KBM-7 (cell line): ENCODE results near the gene ERVFRD-1.
"Not testable (repeated sequence)": the region's sequence is repeated elsewhere in the genome, so short reads cannot be mapped to it uniquely, and the experiment has no call there.

Experiments used
- DNase-seq: peaks from one replicate; pipeline ENCODE4 v3.0.0-alpha.2; 2015
- in situ Hi-C: fragments of 300-500 bp; cut with MboI; formaldehyde crosslinking; loops from 2 replicates; pipeline ENCODE4 v1.14.3; 2020; ENCODE audit warnings: low sequenced_read_pairs, low pct_unique_long_range_greater_than_20kb, mixed read lengths

The ERVFRD-1 gene

DNA sequence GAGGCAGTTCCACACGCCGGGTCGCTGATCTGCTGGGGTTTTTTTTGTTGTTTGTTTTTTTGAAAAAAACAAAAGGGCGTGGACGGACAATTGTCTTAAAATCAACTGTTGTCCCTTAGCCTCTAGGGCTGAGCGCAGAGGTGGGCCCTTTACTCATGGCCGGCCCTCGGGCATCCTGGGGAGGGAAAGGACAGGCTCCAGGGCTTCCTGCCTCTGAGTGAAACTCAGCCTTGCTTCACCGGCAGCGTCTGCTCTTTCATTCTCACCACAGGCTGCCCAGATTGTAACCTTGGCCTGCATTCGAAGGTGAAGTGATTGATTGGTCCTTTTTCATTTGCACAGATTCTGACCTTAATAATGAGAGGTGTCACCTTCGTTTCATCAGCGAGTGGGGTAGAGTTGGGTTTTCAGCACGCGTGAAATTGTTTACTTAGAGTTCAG is 17.1 kb downstream of the ERVFRD-1 start:
- peak; percentile 65 for DNase-seq
- in situ Hi-C loops: no loop called here

DNA sequence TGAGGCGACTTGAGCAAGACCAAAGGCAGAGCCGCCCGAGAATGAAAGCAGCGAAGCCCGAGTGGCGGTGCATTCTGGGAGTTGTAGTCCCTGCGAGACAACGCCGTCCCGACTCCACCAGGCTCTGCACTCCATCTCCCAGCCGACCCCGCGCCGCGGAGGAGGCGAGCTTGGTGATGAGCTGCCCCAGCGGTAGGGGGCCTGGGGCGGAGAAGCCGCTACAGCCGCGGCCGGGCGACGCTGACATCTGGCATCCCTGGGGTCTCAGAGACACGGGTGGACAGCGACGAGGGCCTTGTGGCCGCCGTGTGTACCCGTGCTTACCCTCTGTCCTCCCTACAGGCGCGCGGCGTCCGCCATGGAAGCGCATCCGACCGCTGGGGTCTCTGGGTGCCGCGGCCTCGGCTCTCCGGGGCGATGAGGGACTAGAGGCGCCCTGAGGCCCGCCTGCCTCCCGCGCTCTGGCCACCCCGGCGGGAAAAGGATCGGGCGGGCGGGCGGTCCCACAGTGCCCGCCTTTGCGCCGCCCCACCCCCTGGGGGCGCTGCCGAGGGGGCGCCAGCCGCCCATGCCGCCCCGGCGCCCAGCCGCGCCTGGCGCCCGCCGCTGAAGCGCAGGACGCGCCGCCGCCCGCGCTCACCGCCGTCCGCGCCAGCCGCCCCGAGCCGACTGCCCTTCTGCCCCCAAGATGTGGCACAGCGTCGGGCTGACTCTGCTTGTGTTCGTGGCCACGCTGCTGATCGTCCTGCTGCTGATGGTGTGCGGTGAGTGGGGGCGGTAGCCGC is 17.7 kb downstream of the ERVFRD-1 start, which contains the start of gene SMIM13:
SMIM13 (plus strand) TSS at position 209 of the 785 bp plus-strand sequence; CDS start at position 689, 480 bp downstream.
- in situ Hi-C loops: no loop called here
- DNase-seq: peak; percentile 99

DNA sequence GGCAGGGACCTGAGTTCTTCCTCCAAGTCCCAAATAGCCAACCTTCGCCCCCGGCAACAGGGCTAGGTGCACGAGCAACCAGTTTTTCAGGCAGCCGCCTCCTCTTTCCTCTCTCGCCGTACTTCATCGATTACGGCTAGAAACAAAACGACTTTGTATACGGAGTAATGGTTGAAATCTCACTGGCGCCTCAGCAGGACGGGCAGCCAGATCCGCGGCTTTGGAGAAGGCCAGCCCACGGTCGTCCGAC is 18.2 kb downstream of the ERVFRD-1 start:
- in situ Hi-C loops: no loop called here
- no peak for DNase-seq

DNA sequence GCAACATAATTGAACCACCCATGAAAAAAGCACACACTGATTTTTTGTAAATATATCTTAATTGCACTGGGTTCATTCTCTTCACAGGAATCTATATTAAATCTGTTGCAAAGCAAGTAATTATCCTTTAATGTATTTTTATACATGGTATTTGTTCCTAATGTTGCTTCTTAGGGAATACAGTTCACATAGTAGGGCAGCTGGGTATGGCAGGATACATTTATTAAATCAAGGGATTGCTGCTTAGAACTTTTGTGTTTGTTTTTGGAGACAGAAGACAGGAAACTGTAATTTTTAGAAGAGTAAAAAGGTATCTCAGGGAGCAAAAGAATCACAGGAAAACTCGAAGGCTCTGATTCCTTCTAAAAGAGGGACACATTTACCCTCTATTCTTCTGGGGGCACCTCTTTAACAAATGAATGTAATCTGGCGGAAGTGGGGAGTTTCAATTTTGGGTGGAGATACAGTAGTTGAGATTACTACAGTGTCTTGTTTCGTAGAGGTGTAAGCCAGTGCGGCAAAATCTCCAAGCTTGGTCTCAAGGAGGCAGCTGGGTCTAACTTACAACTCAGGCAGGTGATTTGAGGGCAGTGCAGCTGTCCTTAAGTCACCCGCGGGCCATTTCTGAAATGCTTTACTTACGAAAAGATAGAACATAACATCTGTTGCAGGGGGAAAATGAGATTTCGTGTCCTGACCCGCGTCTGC is 18.7 kb downstream of the ERVFRD-1 start:
- DNase-seq: no peak
- in situ Hi-C loops: no loop called here

DNA sequence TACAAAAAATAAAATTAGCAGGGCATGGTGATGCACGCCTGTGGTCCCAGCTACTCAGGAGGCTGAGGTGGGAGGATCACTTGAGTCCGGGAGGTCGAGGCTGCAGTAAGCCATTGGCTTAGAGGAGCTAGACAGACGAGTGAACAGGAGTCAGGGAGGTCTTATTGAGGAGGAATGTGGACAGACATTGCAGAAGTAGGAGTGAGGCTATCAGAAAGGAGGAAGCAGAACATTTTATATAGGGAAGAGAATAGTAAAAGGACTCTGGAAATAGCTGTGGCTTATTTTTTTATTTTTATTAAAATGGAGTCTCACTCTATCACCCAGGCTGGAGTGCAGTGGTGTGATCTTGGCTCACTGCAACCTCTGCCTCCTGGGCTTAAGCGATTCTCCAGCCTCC is 20.4 kb downstream of the ERVFRD-1 start:
- DNase-seq, in situ Hi-C loops: not testable (repeated sequence)

DNA sequence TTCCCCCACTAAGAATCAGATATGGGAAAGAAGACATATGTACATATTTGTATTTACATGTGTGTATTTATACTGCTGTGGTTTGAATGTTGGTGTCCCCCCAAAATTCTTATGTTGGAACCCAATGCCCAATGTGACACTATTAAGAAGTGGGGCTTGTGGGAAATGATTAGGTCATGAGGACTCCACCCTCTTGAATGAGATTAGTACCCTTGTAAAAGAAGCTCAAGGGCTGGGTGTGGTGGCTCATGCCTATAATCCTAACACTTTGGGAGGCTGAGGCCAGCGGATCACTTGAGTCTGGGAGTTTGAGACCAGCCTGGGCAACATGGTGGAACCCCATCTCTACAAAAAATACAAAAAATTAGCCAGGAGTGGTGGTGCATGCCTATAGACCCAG is 21.8 kb downstream of the ERVFRD-1 start:
- in situ Hi-C loops: no loop called here
- DNase-seq: no peak

DNA sequence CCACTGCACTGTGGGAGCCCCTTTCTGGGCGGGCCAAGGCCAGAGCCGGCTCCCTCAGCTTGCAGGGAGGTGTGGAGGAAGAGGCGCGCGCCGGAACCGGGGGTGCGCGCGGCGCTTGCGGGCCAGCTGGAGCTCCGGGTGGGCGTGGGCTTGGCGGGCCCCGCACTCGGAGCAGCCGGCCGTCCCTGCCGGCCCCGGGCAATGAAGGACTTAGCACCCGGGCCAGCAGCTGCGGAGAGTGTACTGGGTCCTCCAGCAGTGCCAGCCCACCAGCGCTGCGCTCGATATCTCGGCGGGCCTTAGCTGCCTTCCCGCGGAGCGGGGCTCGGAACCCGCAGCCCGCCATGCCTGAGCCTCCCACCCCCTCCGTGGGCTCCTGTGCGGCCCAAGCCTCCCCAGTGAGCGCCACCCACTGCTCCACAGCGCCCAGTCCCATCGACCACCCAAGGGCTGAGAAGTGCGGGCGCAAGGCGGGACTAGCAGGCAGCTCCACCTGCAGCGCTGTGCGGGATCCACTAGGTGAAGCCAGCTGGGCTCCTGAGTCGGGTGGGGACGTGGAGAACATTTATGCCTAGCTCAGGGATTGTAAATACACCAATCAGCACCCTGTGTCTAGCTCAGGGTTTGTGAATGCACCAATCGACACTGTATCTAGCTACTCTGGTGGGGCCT is 24.2 kb downstream of the ERVFRD-1 start:
- in situ Hi-C loops, DNase-seq: not testable (repeated sequence)

DNA sequence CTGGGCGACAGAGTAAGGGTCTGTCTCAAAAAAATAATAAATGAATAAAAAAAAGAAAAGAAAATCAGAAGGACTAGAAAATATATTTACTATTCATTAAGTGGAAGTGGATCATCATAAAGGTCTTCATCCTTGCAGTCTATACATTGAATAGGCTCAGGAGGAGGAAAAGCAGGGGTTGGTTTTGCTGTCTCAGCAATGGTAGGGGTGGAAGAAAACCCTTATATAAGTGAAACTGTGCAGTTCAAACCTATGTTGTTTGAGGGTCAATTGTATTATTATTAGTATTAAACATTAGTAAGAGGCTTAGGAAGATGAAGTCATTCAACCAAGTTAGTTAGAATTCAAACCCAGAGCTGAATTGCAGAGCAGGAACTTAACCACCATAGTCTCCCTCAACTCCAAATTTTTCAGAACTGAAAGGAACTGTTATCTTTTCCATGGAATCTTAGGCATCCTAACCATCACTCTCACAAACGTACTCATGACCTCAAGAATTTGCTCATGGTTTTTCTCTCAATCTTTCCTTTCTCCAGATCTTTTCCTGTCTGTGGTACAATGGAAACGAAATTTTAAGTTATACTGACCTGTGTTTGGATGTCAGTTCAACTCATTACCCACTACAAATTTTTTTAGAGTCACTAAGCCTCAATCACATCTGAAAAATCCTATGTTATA is 25.6 kb downstream of the ERVFRD-1 start:
- DNase-seq: no peak
- in situ Hi-C loops: no loop called here

DNA sequence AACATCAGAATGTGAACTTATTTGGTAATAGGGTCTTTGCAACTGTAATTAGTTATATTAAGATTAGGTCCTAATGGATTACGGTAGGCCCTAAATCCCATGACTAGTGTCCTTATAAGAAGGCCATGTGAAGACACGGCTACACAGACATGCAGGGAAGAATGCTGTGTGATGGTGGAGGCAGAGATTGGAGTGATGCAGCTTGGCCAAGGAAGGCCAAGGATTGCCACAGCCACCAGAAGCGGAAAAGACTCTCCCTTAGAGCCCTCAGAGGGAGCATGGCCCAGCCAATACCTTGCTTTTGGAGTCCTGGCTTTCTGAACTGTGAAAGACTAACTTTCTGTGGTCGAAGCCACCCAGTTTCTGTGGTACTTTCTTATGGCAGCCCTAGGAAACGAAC is 27.6 kb downstream of the ERVFRD-1 start:
- no peak for DNase-seq

DNA sequence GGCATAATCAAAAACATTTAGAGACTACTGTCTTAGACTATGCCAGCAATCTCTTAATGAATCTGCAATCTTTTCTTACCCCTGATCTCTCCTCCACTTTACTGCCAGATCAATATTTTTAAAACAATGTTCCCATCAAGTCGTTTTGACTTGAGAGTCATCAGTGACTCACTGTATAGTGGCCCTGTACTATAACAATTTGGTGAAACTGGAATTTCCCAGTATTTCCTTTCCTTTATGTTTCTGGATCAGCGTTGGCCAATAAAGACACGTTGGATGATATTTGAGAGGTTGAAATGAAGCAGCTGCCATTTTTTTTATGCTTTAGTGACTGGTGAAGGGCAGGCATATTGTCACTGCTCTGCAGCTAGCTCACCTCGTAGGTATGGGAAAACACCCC is 28.0 kb downstream of the ERVFRD-1 start:
- in situ Hi-C loops: no loop called here
- no peak for DNase-seq

More for the DNA sequence above, 27.6 kb downstream of the ERVFRD-1 start:
- in situ Hi-C loops: no loop called here

DNA sequence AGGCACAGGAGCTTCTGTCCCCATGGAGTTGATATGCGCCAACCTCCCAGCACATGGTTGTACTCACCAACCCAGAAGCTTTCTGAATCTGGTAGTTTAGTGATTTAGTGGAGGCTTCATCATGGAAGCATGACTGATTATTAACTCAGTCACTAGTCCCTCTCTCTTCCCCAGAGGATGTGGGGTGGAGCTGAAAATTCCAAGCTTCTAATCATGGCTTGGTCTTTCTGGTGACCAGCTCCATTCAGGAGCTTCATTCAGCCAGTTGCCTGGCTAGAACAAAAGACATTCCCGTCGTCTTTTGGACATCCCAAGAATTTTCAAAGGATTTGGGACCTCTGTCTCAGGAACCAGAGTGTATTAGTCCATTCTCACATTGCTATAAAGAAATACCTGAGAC is 31.2 kb downstream of the ERVFRD-1 start:
- no peak for DNase-seq
- in situ Hi-C loops: no loop called here

DNA sequence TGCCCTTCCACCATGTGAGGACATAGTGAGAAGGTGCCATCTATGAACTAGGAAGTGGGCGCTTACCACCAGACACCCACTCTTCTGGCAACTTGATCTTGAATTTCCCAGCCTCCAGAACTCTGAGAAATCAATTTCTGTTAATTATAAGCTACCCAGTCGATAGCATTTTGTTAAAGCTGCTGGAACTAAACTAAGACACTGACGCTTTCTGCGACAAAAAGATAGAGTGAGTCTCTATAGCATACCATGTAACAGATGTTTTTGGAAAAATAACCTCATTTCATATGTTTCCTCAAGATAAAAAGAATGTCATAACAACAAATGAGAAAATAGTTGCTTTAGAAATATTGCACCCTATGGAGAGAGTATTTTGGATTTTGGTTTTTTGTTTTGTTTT is 33.3 kb downstream of the ERVFRD-1 start:
- DNase-seq: no peak
- in situ Hi-C loops: no loop called here

DNA sequence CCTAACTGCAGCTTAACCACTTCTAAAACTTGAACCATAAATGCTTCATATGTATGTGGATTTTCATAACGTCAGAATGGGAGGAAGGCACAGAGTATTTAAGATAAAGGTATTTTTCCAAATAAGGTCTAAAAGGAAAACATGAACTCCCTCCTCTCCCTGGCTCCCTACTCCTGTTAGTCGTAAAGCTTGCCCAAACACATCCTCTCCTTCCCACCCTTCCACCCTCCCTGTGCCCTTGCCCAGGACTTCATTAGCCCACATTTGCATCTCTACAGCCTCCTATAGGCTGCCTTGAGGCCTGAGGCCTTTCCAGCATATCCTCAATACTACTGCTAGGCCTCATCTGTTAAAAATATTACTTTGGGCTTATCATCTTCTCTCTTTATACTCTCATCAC is 35.0 kb downstream of the ERVFRD-1 start:
- DNase-seq: no peak
- in situ Hi-C loops: no loop called here

DNA sequence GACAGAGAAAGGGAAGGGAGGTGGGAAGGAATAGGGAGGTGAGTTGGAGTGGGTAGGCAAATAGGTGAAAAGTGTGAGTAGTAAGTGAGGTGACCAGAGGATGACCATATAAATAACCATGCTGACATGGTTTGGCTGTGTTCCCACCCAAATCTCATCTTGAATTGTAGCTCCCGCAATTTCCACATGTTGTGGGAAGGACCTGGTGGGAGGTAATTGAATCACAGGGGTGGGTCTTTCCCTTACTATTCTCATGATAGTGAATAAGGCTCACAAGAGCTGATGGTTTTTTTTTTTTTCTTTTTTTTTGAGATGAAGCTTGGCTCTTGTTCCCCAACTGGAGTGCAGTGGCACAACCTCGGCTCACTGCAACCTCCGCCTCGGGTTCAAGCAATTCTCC is 39.4 kb downstream of the ERVFRD-1 start:
- in situ Hi-C loops: loop anchor here (25.0 kb wide), 1 partner anchor 585 kb away; no protein-coding TSS in a partner anchor

DNA sequence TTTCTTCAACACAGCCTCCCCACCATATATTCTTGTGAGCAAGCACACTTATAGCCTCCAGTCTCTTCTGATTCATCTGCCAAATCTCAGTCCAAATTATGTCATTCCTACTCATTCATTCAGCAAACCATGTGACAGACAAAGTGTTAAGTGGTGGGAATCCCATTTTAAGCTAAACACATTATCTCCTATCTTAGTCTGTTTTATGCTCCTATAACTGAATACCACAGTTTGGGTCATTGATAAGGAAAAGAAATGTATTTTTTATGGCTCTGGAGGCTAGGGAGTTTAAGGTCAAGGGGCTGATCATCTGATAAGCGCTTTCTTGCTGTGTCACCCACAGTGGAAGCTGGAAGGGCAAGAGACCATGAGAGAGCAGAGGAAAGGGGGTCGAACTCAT is 41.8 kb downstream of the ERVFRD-1 start:
- in situ Hi-C loops: loop anchor here (25.0 kb wide), 1 partner anchor 582 kb away; no protein-coding TSS in a partner anchor
- no peak for DNase-seq

More for the DNA sequence above, 39.4 kb downstream of the ERVFRD-1 start:
- DNase-seq: no peak

DNA sequence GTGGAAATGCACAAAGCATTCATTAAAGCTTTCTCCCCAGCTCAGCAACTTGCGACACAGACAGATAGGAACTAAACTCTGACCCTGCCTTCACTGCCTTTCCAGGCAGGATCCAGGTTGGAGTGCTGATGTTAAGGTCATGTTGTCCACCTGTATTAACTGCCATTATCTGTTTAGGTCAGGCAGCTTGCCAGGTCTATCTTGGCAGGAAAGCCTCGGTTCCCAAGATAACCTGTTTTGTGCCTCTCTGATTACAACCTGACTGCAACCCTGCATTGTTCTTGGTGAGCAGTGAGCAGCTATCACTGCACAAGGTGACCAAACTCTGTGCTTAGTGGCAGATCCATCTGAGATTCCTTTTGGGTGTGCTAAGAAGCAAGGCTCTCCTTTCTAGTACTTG is 44.2 kb downstream of the ERVFRD-1 start:
- in situ Hi-C loops: loop anchor here (25.0 kb wide), 1 partner anchor 580 kb away; no protein-coding TSS in a partner anchor

DNA sequence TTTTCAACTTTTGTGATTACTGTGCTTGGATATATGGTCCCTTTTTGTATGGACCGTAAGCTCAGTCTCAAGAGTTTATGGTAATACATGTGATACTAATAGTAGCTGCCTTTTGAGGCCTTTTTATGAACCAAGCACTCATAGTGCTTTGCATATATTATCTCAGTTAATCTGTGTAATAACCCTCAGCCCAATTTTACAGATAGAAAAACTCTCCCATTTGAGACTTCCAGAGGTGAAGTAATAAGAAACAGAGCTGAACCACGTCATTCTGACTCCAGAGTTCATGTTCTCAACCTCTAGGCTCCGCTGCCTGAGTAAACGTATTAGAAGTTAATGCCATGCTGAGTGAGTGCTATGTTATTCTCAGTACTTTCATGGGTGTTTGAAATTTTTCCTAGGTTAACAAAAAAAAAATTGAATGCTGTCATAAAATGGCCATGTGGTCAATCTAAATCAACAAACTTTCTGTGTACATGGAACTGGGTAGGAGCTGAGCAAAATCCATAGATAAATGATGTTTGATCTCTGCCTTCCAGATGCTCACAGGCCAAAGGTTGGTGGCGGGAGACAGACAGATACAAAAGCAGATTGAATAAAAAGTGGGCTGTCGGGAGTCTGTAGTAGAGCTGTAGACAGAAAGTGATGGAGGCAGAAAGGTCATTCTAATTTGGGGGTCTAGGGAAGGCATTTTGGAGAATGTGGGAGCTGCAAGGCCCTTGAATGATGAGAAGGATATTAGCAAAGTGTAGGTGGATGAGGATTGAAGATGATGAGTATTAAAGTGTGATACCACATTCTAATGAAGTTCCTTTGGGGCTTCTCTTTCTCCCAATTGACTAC is 44.8 kb downstream of the ERVFRD-1 start:
- no peak for DNase-seq
- in situ Hi-C loops: loop anchor here (25.0 kb wide), 1 partner anchor 579 kb away; no protein-coding TSS in a partner anchor

More for the DNA sequence above, 44.2 kb downstream of the ERVFRD-1 start:
- no peak for DNase-seq

DNA sequence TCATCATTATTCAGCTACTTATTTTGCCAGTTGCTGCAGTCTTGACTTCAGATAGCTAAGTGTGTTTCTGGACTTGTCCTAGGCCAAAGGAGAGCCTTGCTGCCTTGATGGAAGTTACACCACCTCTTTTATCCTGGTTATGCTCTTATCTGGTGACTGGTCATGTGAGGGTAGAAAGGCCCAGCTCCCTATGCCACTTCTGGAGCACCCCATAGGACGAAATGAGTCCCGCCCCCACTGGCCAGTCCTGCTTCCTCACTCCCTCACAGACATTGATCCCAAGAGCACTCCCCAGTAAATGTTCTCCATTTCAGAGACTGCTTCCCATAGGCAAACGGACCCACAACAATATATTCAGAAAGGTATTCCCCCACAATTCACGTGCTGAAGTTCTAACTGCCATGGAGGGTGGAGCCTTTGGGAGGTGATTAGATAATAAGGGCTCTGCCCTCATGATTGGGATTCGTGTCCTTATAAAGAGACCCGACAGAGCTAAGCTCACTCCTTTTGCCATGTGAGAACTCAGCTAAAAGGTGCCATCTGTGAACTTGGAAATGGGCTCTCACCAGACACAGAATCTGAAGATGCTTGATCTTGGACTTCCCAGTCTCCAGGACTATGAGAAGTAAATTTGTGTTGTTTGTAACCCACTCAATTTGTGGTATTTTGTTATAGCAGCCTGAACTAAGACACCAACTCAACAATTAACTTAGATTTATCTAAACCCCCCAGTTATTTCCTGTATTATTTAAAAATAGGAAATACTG is 45.9 kb downstream of the ERVFRD-1 start:
- in situ Hi-C loops: loop anchor here (25.0 kb wide), 1 partner anchor 578 kb away; no protein-coding TSS in a partner anchor
- no peak for DNase-seq
